CD4-positive, alpha-beta T cell treated with Interleukin-15 for 1 hour (primary cell): ENCODE measurements around the gene CACNA1A.

Experiments
- DNase-seq: peaks from one replicate; pipeline ENCODE4 v3.0.0-alpha.2; 2020

CACNA1A gene

GRCh38 chr19:13356686-13357280 lies 149.5 kb downstream of the CACNA1A start:
- no peak for DNase-seq

DNA sequence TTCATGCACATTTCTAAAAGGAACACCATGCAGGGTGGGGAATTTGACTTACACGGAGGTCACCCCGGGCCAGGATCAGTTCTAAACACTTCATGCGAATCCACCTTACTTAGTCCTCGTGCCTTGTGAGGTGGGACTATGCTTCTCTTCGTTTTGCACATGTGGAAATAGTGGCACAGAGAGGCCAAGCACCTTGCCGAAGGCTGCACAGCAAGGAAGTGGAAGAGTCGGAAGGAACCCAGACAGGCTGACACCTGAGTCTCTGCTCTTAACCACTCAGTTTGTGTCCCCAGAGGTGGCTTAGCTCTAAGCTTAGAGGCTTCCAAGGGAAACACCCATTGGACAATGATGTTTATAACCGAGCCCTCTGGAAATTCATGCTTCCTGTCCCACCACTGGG lies 150.1 kb downstream of the CACNA1A start:
- no peak for DNase-seq

DNA sequence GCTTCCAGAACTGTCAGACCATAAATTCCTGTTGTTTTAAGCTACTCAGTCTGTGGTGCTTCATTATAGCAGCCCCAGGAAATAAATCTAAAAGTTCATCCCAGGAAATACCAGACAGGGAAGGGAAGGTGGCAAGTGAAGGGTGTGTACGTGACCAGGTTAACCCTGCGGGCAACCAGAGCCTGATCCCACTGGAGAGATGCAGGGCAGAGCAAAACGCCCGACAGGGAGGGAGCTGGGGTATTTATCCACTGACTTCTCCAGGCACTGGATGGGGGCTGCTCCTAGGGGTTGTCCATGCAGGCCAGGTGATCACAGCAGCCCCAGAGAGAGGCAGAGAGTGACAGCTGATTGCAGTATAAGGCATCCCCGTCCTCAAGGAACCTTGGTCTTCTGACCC lies 150.9 kb downstream of the CACNA1A start:
- no peak for DNase-seq

- DNase-seq = no peak
These were observed 152.7 kb downstream of the CACNA1A start for GRCh38 chr19:13353625-13354024.

DNA sequence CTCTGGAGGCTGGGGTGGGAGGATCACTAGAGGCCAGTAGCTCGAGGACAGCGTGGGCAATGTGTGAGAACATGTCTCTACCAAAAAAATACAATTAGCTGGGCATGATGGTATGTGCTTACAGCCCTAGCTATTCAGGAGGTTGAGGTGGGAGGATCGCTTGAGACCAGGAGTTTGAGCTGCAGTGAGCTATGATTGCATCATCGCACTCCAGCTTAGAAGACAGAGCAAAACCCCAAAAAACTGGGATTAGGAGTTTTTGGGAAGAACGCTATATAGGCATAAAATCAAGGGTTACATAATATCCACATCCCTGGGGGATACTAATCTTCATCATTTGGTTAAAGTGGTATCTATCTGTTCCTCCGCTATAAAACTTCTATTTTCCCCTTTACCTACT lies 155.5 kb downstream of the CACNA1A start:
- DNase-seq = no peak

GRCh38 chr19:13350072-13350471 lies 156.2 kb downstream of the CACNA1A start:
- DNase-seq = no peak

DNA sequence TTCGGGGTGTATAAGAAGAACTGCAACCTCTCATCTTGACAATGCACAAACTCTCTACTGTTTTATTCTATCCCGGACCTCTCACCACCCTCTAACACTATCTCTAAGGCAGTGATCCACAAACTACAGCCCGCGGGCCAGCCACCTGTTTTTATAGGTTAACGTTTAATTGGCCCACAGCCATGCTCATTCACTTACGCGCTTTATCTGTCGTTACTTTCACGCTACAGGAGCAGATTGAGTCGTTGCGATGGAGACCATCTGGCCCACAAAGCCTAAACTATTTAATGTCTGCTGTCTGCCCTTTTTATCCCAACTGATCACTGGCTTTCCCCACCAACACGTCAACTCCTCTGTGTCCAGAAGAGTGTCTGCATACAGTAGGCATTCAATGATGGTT lies 158.9 kb downstream of the CACNA1A start:
- no peak for DNase-seq

DNA sequence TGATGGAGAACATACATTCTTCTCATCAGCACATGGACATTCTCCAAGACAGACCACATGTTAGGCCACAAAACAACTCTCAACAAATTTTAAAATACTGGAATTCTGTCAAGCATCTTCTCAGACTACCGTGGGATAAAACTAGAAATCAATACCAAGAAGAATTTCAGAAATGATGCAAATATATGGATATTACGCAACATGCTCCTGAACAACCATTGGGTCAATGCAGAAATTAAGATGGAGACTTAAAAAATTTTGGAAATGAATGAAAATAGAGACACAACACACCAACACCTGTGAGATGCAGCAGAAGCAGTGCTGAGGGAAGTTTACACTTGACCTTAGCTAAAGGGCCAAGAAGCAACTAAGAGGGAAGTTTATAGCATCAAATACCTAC lies 162.8 kb downstream of the CACNA1A start:
- DNase-seq = no peak

- no peak for DNase-seq
These were observed 163.6 kb downstream of the CACNA1A start for GRCh38 chr19:13342672-13343071.

DNA sequence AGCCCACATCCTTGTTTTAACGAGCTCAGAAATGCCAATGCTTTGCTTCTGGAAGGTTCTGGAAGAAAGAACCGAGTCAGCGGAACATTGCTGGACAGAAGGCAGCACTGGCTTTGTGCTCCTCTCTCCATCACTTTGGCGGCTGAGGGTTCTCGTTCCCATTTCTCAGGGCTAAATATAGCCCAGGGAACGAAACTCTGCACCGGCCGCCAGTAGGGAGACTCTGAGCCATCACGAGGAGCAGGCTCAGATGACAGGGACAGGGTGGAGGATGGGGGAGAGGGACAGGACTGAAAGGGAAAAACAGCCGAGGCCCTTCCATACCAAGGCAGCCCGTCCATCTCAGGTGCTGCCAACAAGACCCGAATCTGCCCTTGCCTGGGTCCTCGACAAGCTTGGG lies 166.4 kb downstream of the CACNA1A start:
- no peak for DNase-seq

GRCh38 chr19:13337181-13337580 lies 169.1 kb downstream of the CACNA1A start:
- no peak for DNase-seq

DNA sequence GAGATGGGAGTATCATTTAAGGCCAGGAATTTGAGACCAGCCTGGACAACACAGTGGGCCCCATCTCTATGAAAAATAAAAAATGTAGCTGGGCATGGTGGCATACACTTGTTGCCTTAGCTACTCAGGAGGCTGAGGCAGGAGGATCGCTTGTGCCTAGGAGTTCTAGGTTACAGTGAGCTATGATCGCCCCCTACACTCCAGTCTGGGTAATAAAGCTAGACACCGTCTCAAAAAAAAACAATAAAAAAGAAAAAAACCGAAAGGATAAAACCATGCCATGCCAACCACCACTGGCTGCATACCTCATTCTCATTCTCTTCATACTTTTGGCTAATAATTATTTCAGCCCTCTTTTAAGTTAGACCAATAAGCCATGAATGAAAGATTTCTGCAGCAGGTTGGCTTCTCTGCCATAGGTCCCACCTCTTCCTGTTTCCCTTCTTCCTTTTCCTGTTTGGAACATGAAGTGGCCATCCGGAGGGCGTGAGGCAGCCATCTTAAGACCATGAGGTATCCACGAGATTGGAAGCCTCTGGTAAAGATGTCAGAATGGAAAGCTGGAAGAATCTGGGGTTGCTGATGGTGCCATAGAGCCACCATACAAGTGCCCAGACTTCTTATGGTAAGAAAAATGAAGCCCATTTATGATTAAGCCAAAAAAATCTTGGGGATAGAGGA lies 171.3 kb downstream of the CACNA1A start:
- no peak for DNase-seq

- DNase-seq = no peak
These were observed 176.0 kb downstream of the CACNA1A start for GRCh38 chr19:13330285-13330684.

- no peak for DNase-seq
These were observed 176.5 kb downstream of the CACNA1A start for GRCh38 chr19:13329766-13330165.

DNA sequence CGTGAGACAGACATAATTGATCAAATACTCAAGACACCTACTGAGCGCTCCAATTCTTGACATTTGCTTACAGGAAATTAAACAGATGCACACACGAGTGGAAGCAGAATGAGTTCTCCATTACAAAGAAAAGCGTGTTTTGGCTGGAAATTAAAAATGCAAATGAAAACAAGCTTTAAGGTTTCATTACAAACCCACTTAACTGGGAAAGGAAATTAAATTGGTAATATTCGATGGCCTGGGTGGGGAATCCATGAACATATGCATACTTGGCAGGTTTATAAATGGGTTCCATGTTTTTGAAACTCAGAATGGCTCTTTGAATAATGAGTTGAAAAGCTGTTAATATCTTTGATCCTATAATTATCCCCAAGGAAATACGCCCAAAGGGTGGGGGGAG lies 178.0 kb downstream of the CACNA1A start:
- no peak for DNase-seq

GRCh38 chr19:13319526-13319925 lies 186.8 kb downstream of the CACNA1A start:
- no peak for DNase-seq

GRCh38 chr19:13318190-13318589 lies 188.1 kb downstream of the CACNA1A start:
- no peak for DNase-seq

- DNase-seq = no peak
These were observed 190.8 kb downstream of the CACNA1A start for GRCh38 chr19:13315495-13315894.

DNA sequence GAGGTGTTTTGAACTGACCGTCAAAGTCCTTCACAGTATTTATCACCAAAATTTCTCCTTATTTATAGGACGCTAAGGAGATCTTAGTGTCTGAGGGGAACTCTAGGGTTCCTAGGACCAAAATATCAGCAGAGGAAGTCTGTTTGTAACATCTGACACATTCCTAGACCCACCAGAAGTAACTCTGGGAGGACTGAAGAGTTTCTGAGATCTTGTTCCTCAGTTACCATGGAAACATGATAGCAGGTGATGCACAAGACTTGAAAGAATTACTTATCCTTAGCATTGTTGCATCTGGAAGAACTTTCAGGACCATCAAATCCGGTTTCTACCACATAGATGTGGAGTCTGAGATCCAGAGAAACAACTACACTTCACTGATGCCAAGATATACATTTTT lies 191.5 kb downstream of the CACNA1A start:
- DNase-seq = no peak

DNA sequence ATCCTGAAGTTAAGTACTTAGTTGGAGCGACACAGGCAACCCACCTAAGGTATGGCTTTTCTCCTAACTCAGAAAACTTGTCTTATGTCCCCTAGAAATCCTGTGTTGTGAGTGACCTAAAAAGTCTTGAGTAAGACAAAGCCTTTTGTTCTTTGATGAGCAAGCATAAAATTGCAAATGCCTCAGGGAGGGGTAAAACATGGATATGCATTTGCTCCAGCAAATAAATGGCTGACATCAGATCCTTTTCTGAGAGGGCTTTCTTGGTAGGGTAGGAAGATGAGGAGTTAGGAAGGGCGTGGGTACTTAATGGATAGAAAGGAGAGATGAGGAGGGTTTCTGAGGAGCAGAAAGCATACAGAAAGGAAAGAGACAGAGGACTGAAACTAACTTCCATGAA lies 192.4 kb downstream of the CACNA1A start:
- no peak for DNase-seq

DNA sequence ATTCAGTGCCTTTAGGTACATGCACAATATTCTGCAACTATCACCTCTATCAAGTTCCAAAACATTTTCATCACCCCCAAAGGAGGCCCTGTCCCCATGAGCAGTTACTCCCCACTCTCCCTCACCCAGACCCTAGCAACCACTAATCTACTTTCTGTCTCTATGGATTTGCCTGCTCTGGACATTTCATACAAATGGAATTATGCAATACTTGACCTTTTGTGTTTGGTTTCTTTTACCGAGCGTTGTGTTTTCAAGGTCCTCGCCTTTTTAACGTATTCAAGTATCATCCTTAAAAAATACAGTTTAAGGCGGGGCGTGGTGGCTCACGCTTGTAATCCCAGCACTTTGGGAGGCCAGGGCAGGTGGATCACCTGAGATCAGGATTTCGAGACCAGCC lies 196.4 kb downstream of the CACNA1A start:
- no peak for DNase-seq

DNA sequence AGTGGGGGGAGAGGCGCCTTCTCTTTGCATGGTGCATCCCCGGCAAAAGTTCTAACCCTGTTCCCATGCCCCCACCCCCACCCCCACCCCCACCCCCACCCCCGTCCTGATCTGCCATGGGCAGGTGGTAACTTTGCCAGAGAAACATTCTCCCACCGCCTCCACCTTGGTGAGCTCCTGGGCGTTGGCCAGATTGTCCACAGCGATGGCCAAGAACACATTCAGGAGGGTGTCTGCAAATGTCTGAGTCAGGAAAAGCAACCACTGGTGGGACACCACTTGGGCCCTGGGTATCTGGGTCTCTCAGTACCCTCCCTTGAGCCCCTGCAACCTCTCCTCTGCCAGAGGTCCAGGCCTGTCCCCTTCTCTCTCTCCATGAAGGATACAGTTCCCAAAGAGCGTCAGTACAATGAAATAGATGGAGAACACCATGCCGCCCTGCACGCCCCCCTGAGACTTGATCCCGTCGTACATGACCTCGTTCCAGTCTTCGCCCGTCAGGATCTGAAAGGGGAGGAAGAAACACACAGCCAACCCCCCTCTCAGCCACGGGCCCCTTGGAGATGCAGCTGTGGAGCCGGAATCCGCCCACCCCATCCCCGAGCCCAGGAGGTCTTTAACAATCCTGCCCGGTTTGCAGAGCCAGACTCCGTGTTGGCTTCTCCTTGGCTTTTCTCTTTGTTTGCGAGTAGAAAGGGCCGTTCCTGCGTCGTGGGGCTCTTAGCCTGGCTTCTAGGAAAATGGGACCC lies 202.7 kb downstream of the CACNA1A start:
- DNase-seq = no peak

DNA sequence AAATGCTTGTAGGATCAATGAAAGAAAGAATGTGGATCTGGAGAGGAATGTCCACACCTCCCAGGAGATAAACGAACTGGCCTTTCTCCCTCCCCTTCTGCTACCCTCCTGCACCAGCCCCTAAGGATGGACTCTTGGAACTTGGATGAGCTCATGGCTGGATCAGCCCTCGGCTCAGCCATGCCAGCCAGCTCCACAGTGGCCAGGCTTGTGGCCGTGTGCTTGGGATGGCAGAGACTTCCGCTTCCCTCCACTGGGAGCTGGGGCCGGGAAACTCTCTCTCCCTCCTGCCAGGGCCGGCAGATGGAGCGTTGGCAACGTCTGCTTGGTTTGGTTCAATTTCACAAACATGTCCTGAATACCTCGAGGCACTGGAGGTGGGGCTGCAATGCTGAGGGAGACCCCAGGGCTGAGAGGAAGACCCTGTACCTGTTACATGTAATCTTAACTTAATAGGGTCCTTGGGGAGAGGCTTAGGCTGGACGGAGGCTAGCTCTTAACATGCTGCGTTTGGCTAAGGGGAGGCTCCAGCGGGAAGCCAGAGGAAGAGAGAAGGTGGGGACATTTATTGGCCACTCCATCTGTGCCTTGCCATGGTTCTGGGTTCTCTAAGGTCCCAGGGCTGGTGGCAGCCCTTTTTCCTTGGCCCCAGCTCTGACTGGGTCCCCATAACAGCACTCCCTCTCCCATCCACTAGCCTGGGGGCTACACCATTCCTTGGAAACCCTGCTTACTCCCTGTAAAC lies 203.6 kb downstream of the CACNA1A start:
- no peak for DNase-seq
